WERI-Rb-1 (cell line): Measurements from ENCODE around the gene ABCC1.

Experiments used
- DNase-seq: peaks from one replicate; pipeline ENCODE4 v3.0.0-alpha.2; 2020
- H3K27ac ChIP-seq: fragments of 250-450 bp; sonication (Bioruptor Pico); 2 replicates; pipeline ENCODE4 v1.5.1; 2020; ENCODE audit warnings: mild to moderate bottlenecking, moderate library complexity
- H3K27me3 ChIP-seq: fragments of 250-450 bp; sonication (Bioruptor Pico); 2 replicates; pipeline ENCODE4 v1.5.1; 2021; ENCODE audit warnings: mild to moderate bottlenecking, low read depth, moderate library complexity; ENCODE audit not compliant: insufficient read depth, severe bottlenecking
- H3K36me3 ChIP-seq: fragments of 250-450 bp; sonication (Bioruptor Pico); 2 replicates; pipeline ENCODE4 v1.5.1; 2020; ENCODE audit warnings: mild to moderate bottlenecking, moderate library complexity
- H3K4me3 ChIP-seq: 2 replicates; pipeline ENCODE4 v1.5.1; 2011; ENCODE audit warnings: low read depth, mild to moderate bottlenecking, control low read depth, low read length
- H3K9me3 ChIP-seq: fragments of 250-450 bp; sonication (Bioruptor Pico); 2 replicates; pipeline ENCODE4 v1.5.1; 2021; ENCODE audit warnings: mild to moderate bottlenecking, moderate library complexity; ENCODE audit not compliant: severe bottlenecking
- CTCF ChIP-seq: IDR thresholded peaks from 2 replicates; pipeline ENCODE4 v1.5.1; 2011; ENCODE audit warnings: low read depth, mild to moderate bottlenecking, control low read depth, inconsistent platforms, low read length

The ABCC1 gene

GRCh38 chr16:16183562-16183961, 234.1 kb downstream of the ABCC1 start:
- DNase-seq, result no peak
- H3K27me3 ChIP-seq, result no peaks in the 10 kb centered on the region
- TF ChIP-seq CTCF, result peak; percentile 52
- H3K27ac ChIP-seq, result no peak overlapping the region
- H3K9me3 ChIP-seq, result no peaks in the 10 kb centered on the region
- no peaks in the 10 kb centered on the region; the same call in 1 of the 2 replicates for H3K36me3 ChIP-seq
- H3K4me3 ChIP-seq, result no peak overlapping the region

GRCh38 chr16:16184594-16184993, 235.2 kb downstream of the ABCC1 start:
- no peak for DNase-seq
- Histone ChIP-seq H3K27me3 (no peaks in the 10 kb centered on the region), H3K4me3 (no peak overlapping the region), H3K9me3 (no peaks in the 10 kb centered on the region), H3K36me3 (no peaks in the 10 kb centered on the region), H3K27ac (no peak overlapping the region)
- no peak for TF ChIP-seq CTCF

GRCh38 chr16:16185095-16185494, 235.7 kb downstream of the ABCC1 start:
- Histone ChIP-seq H3K4me3 (no peak overlapping the region), H3K27ac (no peak overlapping the region), H3K27me3 (no peaks in the 10 kb centered on the region), H3K36me3 (no peaks in the 10 kb centered on the region), H3K9me3 (no peaks in the 10 kb centered on the region)
- DNase-seq, result no peak
- TF ChIP-seq CTCF, result no peak

- no peak for TF ChIP-seq CTCF
- no peak for DNase-seq
- no peak overlapping the region for H3K4me3 ChIP-seq
- H3K27me3 ChIP-seq, result no peaks in the 10 kb centered on the region
- no peak overlapping the region for H3K27ac ChIP-seq
- H3K36me3 ChIP-seq, result no peaks in the 10 kb centered on the region
- H3K9me3 ChIP-seq, result no peaks in the 10 kb centered on the region
Observed at GRCh38 chr16:16186820-16187219, 237.4 kb downstream of the ABCC1 start.

DNA sequence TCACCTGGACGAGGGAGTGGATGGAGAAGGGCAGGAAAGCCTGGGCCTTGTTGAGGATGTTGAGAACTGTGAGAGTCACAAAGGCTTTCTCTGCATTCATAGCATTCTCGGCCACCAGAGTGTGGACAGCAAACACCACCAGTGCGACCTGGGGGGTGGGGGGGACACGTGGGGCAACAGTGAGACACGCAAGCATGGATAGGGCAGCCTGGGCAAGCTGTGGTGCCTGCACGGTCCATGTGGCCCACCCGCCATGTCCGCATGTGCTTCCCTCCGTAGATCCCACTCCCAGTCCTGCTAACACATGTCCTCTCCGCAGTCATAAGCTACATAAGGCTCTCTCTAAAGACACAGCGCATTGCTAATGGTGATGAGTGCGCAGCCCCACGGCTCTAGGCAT, 239.4 kb downstream of the ABCC1 start:
- H3K9me3 ChIP-seq, result no peaks in the 10 kb centered on the region
- no peaks in the 10 kb centered on the region for H3K36me3 ChIP-seq
- no peak overlapping the region for H3K4me3 ChIP-seq
- H3K27ac ChIP-seq, result no peak overlapping the region
- H3K27me3 ChIP-seq, result no peaks in the 10 kb centered on the region
- no peak for TF ChIP-seq CTCF
- DNase-seq, result no peak

DNA sequence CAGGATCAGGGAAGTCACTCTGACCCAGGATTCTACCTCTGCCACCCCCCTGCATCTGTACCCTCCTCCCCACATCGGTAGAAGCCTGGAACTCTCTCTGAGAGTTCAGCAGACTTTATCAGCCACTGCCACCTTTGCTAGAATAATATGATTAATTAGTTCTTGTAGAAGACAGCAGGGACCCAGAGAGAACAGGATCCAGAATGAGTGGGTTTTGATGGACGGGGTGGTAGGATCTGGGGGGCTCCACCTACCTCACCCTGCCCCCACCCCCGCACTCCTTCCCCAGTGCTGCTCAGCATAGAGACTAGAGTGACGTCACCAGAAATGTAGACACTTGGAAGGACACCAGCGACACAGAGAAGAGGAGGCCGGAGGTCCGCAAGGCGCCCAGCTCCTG, 240.4 kb downstream of the ABCC1 start:
- H3K9me3 ChIP-seq, result no peaks in the 10 kb centered on the region
- no peak for DNase-seq
- no peaks in the 10 kb centered on the region for H3K27me3 ChIP-seq
- no peak for TF ChIP-seq CTCF
- H3K27ac ChIP-seq, result no peak overlapping the region
- H3K4me3 ChIP-seq, result no peak overlapping the region
- no peaks in the 10 kb centered on the region; the same call in 1 of the 2 replicates for H3K36me3 ChIP-seq
